ENCODE results near the gene PDE4D.

The PDE4D gene

GRCh38 chr5:59139695-59140094 lies 753.8 kb downstream of the PDE4D start:
- WGBS, 2 donors (ENCODE audit: extremely low coverage in 2 of 2, insufficient read length in 2 of 2, insufficient replicate concordance in 1 of 2): no CpG with 5 or more reads among the region's 1 CpG

GRCh38 chr5:59138509-59138908 lies 755.0 kb downstream of the PDE4D start:
- H2BK12ac ChIP-seq (ENCODE audit: low read length): no peak overlapping the region

More at GRCh38 chr5:59139695-59140094, 753.8 kb downstream of the PDE4D start:
- Histone ChIP-seq H2BK120ac (ENCODE audit: low read depth, low read length) (no peak overlapping the region), H3K27ac (replicated peaks; ENCODE audit: low read length) (no peak overlapping the region), H3K9ac (ENCODE audit: low read depth, low read length, poor library complexity) (no peak overlapping the region), H2BK5ac (ENCODE audit: low read length) (no peak overlapping the region), H3K4me1 (ENCODE audit: control insufficient read depth in 2 of 2, insufficient read depth in 1 of 2, low read depth in 1 of 2, low read length in 2 of 2) (no peaks in the 10 kb centered on the region), H2BK12ac (ENCODE audit: low read length) (no peak overlapping the region), H4K8ac (ENCODE audit: low read depth, low read length) (no peak overlapping the region), H3K9me3 (replicated peaks in 1 of 2; ENCODE audit: control insufficient read depth in 2 of 2, insufficient read depth in 1 of 2, low read depth in 1 of 2, low read length in 2 of 2) (no peaks in the 10 kb centered on the region), H3K4me2 (ENCODE audit: insufficient read depth, low read length, poor library complexity, severe bottlenecking) (no peak overlapping the region), H3K4me3 (ENCODE audit: low read length in 2 of 2) (no peak overlapping the region), H3K36me3 (replicated peaks in 1 of 2; ENCODE audit: control insufficient read depth in 2 of 2, insufficient read depth in 2 of 2, low read length in 2 of 2) (no peaks in the 10 kb centered on the region), H3K23ac (ENCODE audit: low read depth, low read length, poor library complexity) (no peak overlapping the region), H3K79me1 (ENCODE audit: low read depth, low read length) (no peaks in the 10 kb centered on the region), H2BK15ac (ENCODE audit: low read length) (no peak overlapping the region), H2AFZ (ENCODE audit: low read length) (no peak overlapping the region), H4K91ac (ENCODE audit: low read depth, low read length, poor library complexity) (no peak overlapping the region), H3K18ac (ENCODE audit: low read length) (no peak overlapping the region), H3K27me3 (ENCODE audit: control insufficient read depth in 3 of 3, insufficient read depth in 3 of 3, low read depth in 1 of 3, low read length in 3 of 3) (no peaks in the 10 kb centered on the region), H2AK5ac (ENCODE audit: low read depth, low read length) (no peak overlapping the region), H3K4ac (ENCODE audit: low read length) (no peak overlapping the region), H3K14ac (ENCODE audit: low read length) (no peak overlapping the region)
- DNase-seq (ENCODE audit: low spot score): no peak

GRCh38 chr5:59137846-59138245 lies 755.7 kb downstream of the PDE4D start:
- Histone ChIP-seq H3K27ac (replicated peaks; ENCODE audit: low read length) (no peak overlapping the region), H2AFZ (ENCODE audit: low read length) (no peak overlapping the region), H3K18ac (ENCODE audit: low read length) (no peak overlapping the region), H2BK15ac (ENCODE audit: low read length) (no peak overlapping the region), H2AK5ac (ENCODE audit: low read depth, low read length) (no peak overlapping the region), H3K9ac (ENCODE audit: low read depth, low read length, poor library complexity) (no peak overlapping the region), H3K23ac (ENCODE audit: low read depth, low read length, poor library complexity) (no peak overlapping the region), H3K4ac (ENCODE audit: low read length) (no peak overlapping the region), H4K91ac (ENCODE audit: low read depth, low read length, poor library complexity) (no peak overlapping the region), H3K36me3 (replicated peaks in 1 of 2; ENCODE audit: control insufficient read depth in 2 of 2, insufficient read depth in 2 of 2, low read length in 2 of 2) (no peaks in the 10 kb centered on the region), H3K4me1 (ENCODE audit: control insufficient read depth in 2 of 2, insufficient read depth in 1 of 2, low read depth in 1 of 2, low read length in 2 of 2) (peaks cover 0 to 2% of the 10 kb centered on the region in 2 donors), H3K4me2 (ENCODE audit: insufficient read depth, low read length, poor library complexity, severe bottlenecking) (no peak overlapping the region), H3K14ac (ENCODE audit: low read length) (no peak overlapping the region), H3K9me3 (replicated peaks in 1 of 2; ENCODE audit: control insufficient read depth in 2 of 2, insufficient read depth in 1 of 2, low read depth in 1 of 2, low read length in 2 of 2) (no peaks in the 10 kb centered on the region), H2BK120ac (ENCODE audit: low read depth, low read length) (no peak overlapping the region), H3K79me1 (ENCODE audit: low read depth, low read length) (no peaks in the 10 kb centered on the region), H4K8ac (ENCODE audit: low read depth, low read length) (no peak overlapping the region), H2BK5ac (ENCODE audit: low read length) (no peak overlapping the region), H3K4me3 (ENCODE audit: low read length in 2 of 2) (no peak overlapping the region), H2BK12ac (ENCODE audit: low read length) (no peak overlapping the region), H3K27me3 (ENCODE audit: control insufficient read depth in 3 of 3, insufficient read depth in 3 of 3, low read depth in 1 of 3, low read length in 3 of 3) (no peaks in the 10 kb centered on the region)
- no peak for DNase-seq (ENCODE audit: low spot score)
- no CpG with 5 or more reads among the region's 2 CpGs for WGBS, 2 donors (ENCODE audit: extremely low coverage in 2 of 2, insufficient read length in 2 of 2, insufficient replicate concordance in 1 of 2)

More at GRCh38 chr5:59138509-59138908, 755.0 kb downstream of the PDE4D start:
- H3K27me3 ChIP-seq (ENCODE audit: control insufficient read depth in 3 of 3, insufficient read depth in 3 of 3, low read depth in 1 of 3, low read length in 3 of 3): no peaks in the 10 kb centered on the region
- H4K8ac ChIP-seq (ENCODE audit: low read depth, low read length): no peak overlapping the region
- H4K91ac ChIP-seq (ENCODE audit: low read depth, low read length, poor library complexity): no peak overlapping the region
- H3K9me3 ChIP-seq (replicated peaks in 1 of 2; ENCODE audit: control insufficient read depth in 2 of 2, insufficient read depth in 1 of 2, low read depth in 1 of 2, low read length in 2 of 2): no peaks in the 10 kb centered on the region
- no peak overlapping the region for H3K18ac ChIP-seq (ENCODE audit: low read length)
- H3K36me3 ChIP-seq (replicated peaks in 1 of 2; ENCODE audit: control insufficient read depth in 2 of 2, insufficient read depth in 2 of 2, low read length in 2 of 2): no peaks in the 10 kb centered on the region
- H3K27ac ChIP-seq (replicated peaks; ENCODE audit: low read length): no peak overlapping the region
- no peak overlapping the region for H3K14ac ChIP-seq (ENCODE audit: low read length)
- no peak overlapping the region for H2BK120ac ChIP-seq (ENCODE audit: low read depth, low read length)
- no CpG with 5 or more reads among the region's 2 CpGs for WGBS, 2 donors (ENCODE audit: extremely low coverage in 2 of 2, insufficient read length in 2 of 2, insufficient replicate concordance in 1 of 2)
- H3K9ac ChIP-seq (ENCODE audit: low read depth, low read length, poor library complexity): no peak overlapping the region
- H3K4me2 ChIP-seq (ENCODE audit: insufficient read depth, low read length, poor library complexity, severe bottlenecking): no peak overlapping the region
- peaks cover 0 to 2% of the 10 kb centered on the region in 2 donors for H3K4me1 ChIP-seq (ENCODE audit: control insufficient read depth in 2 of 2, insufficient read depth in 1 of 2, low read depth in 1 of 2, low read length in 2 of 2)
- H2AFZ ChIP-seq (ENCODE audit: low read length): no peak overlapping the region
- H2BK5ac ChIP-seq (ENCODE audit: low read length): no peak overlapping the region
- H3K79me1 ChIP-seq (ENCODE audit: low read depth, low read length): no peaks in the 10 kb centered on the region
- no peak overlapping the region for H3K4ac ChIP-seq (ENCODE audit: low read length)
- no peak for DNase-seq (ENCODE audit: low spot score)
- no peak overlapping the region for H3K23ac ChIP-seq (ENCODE audit: low read depth, low read length, poor library complexity)
- H2BK15ac ChIP-seq (ENCODE audit: low read length): no peak overlapping the region
- H3K4me3 ChIP-seq (ENCODE audit: low read length in 2 of 2): no peak overlapping the region
- H2AK5ac ChIP-seq (ENCODE audit: low read depth, low read length): no peak overlapping the region

- peaks cover 0 to 2% of the 10 kb centered on the region in 2 donors for H3K4me1 ChIP-seq (ENCODE audit: control insufficient read depth in 2 of 2, insufficient read depth in 1 of 2, low read depth in 1 of 2, low read length in 2 of 2)
Observed at GRCh38 chr5:59136549-59136948, 757.0 kb downstream of the PDE4D start.

More at GRCh38 chr5:59136549-59136948, 757.0 kb downstream of the PDE4D start:
- Histone ChIP-seq H3K27me3 (ENCODE audit: control insufficient read depth in 3 of 3, insufficient read depth in 3 of 3, low read depth in 1 of 3, low read length in 3 of 3) (no peaks in the 10 kb centered on the region), H2BK15ac (ENCODE audit: low read length) (no peak overlapping the region), H3K4ac (ENCODE audit: low read length) (no peak overlapping the region), H3K18ac (ENCODE audit: low read length) (no peak overlapping the region), H3K79me1 (ENCODE audit: low read depth, low read length) (no peaks in the 10 kb centered on the region), H3K27ac (replicated peaks; ENCODE audit: low read length) (no peak overlapping the region), H4K91ac (ENCODE audit: low read depth, low read length, poor library complexity) (no peak overlapping the region), H3K4me3 (ENCODE audit: low read length in 2 of 2) (no peak overlapping the region), H3K36me3 (replicated peaks in 1 of 2; ENCODE audit: control insufficient read depth in 2 of 2, insufficient read depth in 2 of 2, low read length in 2 of 2) (no peaks in the 10 kb centered on the region), H2BK120ac (ENCODE audit: low read depth, low read length) (no peak overlapping the region), H2AK5ac (ENCODE audit: low read depth, low read length) (no peak overlapping the region), H2AFZ (ENCODE audit: low read length) (no peak overlapping the region), H3K23ac (ENCODE audit: low read depth, low read length, poor library complexity) (no peak overlapping the region), H2BK5ac (ENCODE audit: low read length) (no peak overlapping the region), H3K9ac (ENCODE audit: low read depth, low read length, poor library complexity) (no peak overlapping the region), H3K14ac (ENCODE audit: low read length) (no peak overlapping the region), H4K8ac (ENCODE audit: low read depth, low read length) (no peak overlapping the region), H3K4me2 (ENCODE audit: insufficient read depth, low read length, poor library complexity, severe bottlenecking) (no peak overlapping the region), H3K9me3 (replicated peaks in 1 of 2; ENCODE audit: control insufficient read depth in 2 of 2, insufficient read depth in 1 of 2, low read depth in 1 of 2, low read length in 2 of 2) (no peaks in the 10 kb centered on the region), H2BK12ac (ENCODE audit: low read length) (no peak overlapping the region)
- no CpG with 5 or more reads among the region's 2 CpGs for whole genome bisulfite sequencing, 2 donors (ENCODE audit: extremely low coverage in 2 of 2, insufficient read length in 2 of 2, insufficient replicate concordance in 1 of 2)
- no peak for DNase-seq (ENCODE audit: low spot score)
